ENCODE data around the gene MTRR.

Gene MTRR

GRCh38 chr5:7894860-7895259 lies 25.9 kb downstream of the MTRR start:
- no peak for ATAC-seq (ENCODE audit: low read depth)
- Histone ChIP-seq H3K9me3 (ENCODE audit: severe bottlenecking) (no peaks in the 10 kb centered on the region), H3K27ac (ENCODE audit: poor library complexity, severe bottlenecking) (no peak overlapping the region), H3K27me3 (ENCODE audit: insufficient read depth, poor library complexity, severe bottlenecking) (no peaks in the 10 kb centered on the region), H3K4me3 (ENCODE audit: severe bottlenecking) (no peak overlapping the region), H3K4me1 (ENCODE audit: insufficient read depth, poor library complexity, severe bottlenecking) (no peaks in the 10 kb centered on the region), H3K36me3 (ENCODE audit: low read depth) (peaks cover 99% of the 10 kb centered on the region)
- TF ChIP-seq CTCF (IDR thresholded peaks at IDR 0.05; ENCODE audit: poor library complexity, severe bottlenecking): no peak
- DNase-seq (ENCODE audit: low spot score): no peak

GRCh38 chr5:7897014-7897600 lies 28.2 kb downstream of the MTRR start:
- H3K27ac ChIP-seq (ENCODE audit: poor library complexity, severe bottlenecking): no peak overlapping the region
- peak; percentile 68; the same call in 2 of the 3 replicates for ATAC-seq (ENCODE audit: low read depth)
- TF ChIP-seq CTCF (IDR thresholded peaks at IDR 0.05; ENCODE audit: poor library complexity, severe bottlenecking): peak; percentile 53

GRCh38 chr5:7902201-7902600 lies 33.3 kb downstream of the MTRR start:
- no peak for DNase-seq (ENCODE audit: low spot score)
- no peak for ATAC-seq (ENCODE audit: low read depth)
- H3K9me3 ChIP-seq (ENCODE audit: severe bottlenecking): no peaks in the 10 kb centered on the region
- peaks cover 8% of the 10 kb centered on the region for H3K4me1 ChIP-seq (ENCODE audit: insufficient read depth, poor library complexity, severe bottlenecking)
- H3K36me3 ChIP-seq (ENCODE audit: low read depth): peaks cover 69% of the 10 kb centered on the region
- no peak for TF ChIP-seq CTCF (IDR thresholded peaks at IDR 0.05; ENCODE audit: poor library complexity, severe bottlenecking)
- no peak overlapping the region for H3K27ac ChIP-seq (ENCODE audit: poor library complexity, severe bottlenecking)
- no peaks in the 10 kb centered on the region for H3K27me3 ChIP-seq (ENCODE audit: insufficient read depth, poor library complexity, severe bottlenecking)
- H3K4me3 ChIP-seq (ENCODE audit: severe bottlenecking): no peak overlapping the region

More at GRCh38 chr5:7897014-7897600, 28.2 kb downstream of the MTRR start:
- H3K36me3 ChIP-seq (ENCODE audit: low read depth): peaks cover 100% of the 10 kb centered on the region
- no peak for DNase-seq (ENCODE audit: low spot score)
- H3K4me1 ChIP-seq (ENCODE audit: insufficient read depth, poor library complexity, severe bottlenecking): no peaks in the 10 kb centered on the region
- H3K4me3 ChIP-seq (ENCODE audit: severe bottlenecking): no peak overlapping the region
- H3K9me3 ChIP-seq (ENCODE audit: severe bottlenecking): no peaks in the 10 kb centered on the region
- H3K27me3 ChIP-seq (ENCODE audit: insufficient read depth, poor library complexity, severe bottlenecking): no peaks in the 10 kb centered on the region

GRCh38 chr5:7902666-7903625 lies 34.0 kb downstream of the MTRR start:
- H3K36me3 ChIP-seq (ENCODE audit: low read depth): peaks cover 66% of the 10 kb centered on the region
- DNase-seq (ENCODE audit: low spot score): no peak
- TF ChIP-seq CTCF (IDR thresholded peaks at IDR 0.05; ENCODE audit: poor library complexity, severe bottlenecking): no peak

More at GRCh38 chr5:7902666-7903625, 34.0 kb downstream of the MTRR start:
- Histone ChIP-seq H3K4me1 (ENCODE audit: insufficient read depth, poor library complexity, severe bottlenecking) (peaks cover 8% of the 10 kb centered on the region), H3K9me3 (ENCODE audit: severe bottlenecking) (peaks cover 6% of the 10 kb centered on the region), H3K27ac (ENCODE audit: poor library complexity, severe bottlenecking) (no peak overlapping the region), H3K4me3 (ENCODE audit: severe bottlenecking) (no peak overlapping the region), H3K27me3 (ENCODE audit: insufficient read depth, poor library complexity, severe bottlenecking) (no peaks in the 10 kb centered on the region)
- ATAC-seq (ENCODE audit: low read depth): no peak
